ENCODE results near the gene ASTL.
"Not testable (repeated sequence)": the region's sequence is repeated elsewhere in the genome, so short reads cannot be mapped to it uniquely, and the experiment has no call there.

ASTL gene

GRCh38 chr2:96084858-96085518 is 53.3 kb downstream of the ASTL start:
- H3K36me3 Mint-ChIP-seq; H3K27ac Mint-ChIP-seq; H3K4me3 Mint-ChIP-seq; H3K9me3 Mint-ChIP-seq; DNase-seq (ENCODE audit: low spot score in 2 of 2); H3K4me1 Mint-ChIP-seq; ATAC-seq: not testable (repeated sequence)

DNA sequence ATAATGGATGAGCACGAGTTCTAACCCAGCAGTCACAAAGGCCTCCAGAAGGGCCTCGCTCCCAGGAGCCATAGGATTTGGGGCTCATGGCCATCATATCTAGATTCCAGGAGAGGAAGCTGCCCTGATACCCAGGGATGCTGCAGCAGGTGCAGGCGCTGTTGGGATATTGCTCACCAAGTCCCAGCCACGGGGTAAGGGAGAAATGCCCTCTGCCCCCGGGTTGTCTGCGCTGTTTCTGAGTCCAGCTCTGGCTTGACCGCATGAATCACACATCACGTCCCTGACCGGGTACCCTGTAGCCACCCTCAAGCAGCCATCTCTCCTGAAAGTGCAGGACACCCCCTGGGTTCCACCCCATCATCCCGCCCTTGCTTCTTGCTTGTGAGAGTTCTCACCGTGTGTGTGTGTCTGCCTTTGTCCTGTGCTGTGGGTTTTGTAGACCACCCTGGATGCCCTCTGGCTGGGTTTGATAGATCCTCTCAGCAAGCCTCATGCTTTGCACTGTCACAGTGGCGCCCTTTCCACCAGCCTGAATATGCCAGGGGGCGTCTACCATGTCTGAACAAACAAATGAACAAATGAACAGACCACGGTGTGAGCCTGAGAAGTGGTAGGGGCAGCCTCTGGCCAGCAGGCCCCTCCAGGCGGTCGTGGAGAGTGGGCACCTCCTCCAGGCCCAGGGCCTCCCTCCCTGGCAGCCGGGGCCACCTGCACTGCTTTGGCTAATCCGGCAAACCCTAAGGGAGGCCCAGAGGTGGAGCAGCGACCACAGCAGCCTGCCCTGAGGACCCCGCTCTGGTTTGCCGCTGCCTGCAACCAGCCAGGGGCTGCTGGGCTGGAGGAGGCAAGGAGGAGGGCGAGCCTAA is 54.1 kb downstream of the ASTL start:
- ATAC-seq (no peak), DNase-seq (ENCODE audit: low spot score in 2 of 2) (no peak)
- H3K27ac Mint-ChIP-seq, result no peak overlapping the region
- no peaks in the 10 kb centered on the region for H3K36me3 Mint-ChIP-seq
- no peaks in the 10 kb centered on the region for H3K9me3 Mint-ChIP-seq
- no peaks in the 10 kb centered on the region for H3K4me1 Mint-ChIP-seq
- no peak overlapping the region for H3K4me3 Mint-ChIP-seq

DNA sequence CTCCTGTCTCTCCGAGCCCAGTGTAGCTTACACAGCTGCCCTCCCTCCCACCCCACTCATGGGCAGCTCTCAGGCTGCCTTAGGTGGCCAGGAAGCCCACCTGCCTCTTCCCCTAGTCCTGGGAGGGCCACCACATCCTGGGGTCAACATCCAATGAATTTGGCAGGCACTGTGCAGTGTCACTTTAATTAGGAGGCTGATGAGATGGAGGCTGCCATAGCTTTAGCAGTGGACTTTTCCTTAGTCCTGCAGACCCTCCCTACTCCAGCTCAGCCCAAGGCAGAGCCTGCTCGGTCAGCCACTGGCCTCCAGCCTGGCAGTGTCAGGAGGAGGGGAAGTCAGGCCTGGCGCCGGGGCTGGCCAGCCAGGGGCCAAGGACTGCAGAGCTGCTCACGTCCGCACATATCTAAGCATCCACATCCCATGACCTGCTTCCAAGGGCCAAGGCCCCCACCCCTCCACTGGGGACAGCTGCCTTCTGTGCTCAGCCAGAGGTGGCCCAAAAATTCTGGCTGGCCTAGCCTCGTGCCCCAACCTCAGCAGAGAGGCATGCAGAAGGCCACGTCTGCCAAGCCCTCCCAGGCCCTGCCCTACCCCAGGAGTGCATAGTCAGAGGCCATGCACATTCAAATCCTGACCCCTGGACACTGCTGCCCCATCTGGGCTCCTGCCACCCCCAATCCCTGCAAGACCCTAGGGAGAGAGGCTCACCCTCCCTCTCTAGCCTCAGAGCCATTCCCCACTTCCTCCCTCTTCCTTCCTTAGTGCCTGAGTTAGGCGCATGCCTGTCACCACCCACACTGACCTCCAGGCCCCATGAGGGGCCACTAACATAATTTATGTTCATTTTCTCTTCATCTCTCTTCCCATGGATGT is 55.0 kb downstream of the ASTL start:
- Mint-ChIP-seq H3K4me1 (no peaks in the 10 kb centered on the region), H3K9me3 (no peaks in the 10 kb centered on the region), H3K36me3 (no peaks in the 10 kb centered on the region), H3K27ac (no peak overlapping the region), H3K4me3 (no peak overlapping the region)
- DNase-seq (ENCODE audit: low spot score in 2 of 2) (no peak), ATAC-seq (peak; percentile 11)

GRCh38 chr2:96082211-96083063 is 55.9 kb downstream of the ASTL start:
- ATAC-seq (no peak), DNase-seq (ENCODE audit: low spot score in 2 of 2) (no peak)
- H3K36me3 Mint-ChIP-seq, result no peaks in the 10 kb centered on the region
- H3K4me1 Mint-ChIP-seq, result no peaks in the 10 kb centered on the region
- no peak overlapping the region for H3K27ac Mint-ChIP-seq
- no peak overlapping the region for H3K4me3 Mint-ChIP-seq
- H3K9me3 Mint-ChIP-seq, result no peaks in the 10 kb centered on the region

DNA sequence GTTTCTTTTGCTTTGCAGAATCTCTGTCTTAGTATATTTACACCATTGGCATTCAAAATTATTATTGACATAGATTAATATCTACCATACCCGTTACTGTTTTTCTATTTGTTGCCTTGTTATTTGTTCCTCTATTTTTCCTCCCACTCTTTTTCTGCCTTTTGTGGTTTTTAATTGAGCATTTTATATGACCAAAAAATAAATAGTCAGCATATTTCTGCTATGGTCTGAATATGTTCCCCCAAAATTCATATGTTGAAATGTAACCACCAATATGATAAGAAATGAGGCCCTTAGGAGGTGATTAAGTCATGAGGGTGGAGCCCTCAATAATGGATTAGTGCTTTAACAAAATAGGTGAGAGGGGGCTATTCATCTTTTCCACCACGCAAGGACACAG is 57.3 kb downstream of the ASTL start:
- peaks cover 1% of the 10 kb centered on the region for H3K9me3 Mint-ChIP-seq
- no peak overlapping the region for H3K27ac Mint-ChIP-seq
- no peaks in the 10 kb centered on the region for H3K36me3 Mint-ChIP-seq
- H3K4me1 Mint-ChIP-seq, result no peaks in the 10 kb centered on the region
- no peak for DNase-seq (ENCODE audit: low spot score in 2 of 2)
- no peak overlapping the region for H3K4me3 Mint-ChIP-seq
- no peak for ATAC-seq

DNA sequence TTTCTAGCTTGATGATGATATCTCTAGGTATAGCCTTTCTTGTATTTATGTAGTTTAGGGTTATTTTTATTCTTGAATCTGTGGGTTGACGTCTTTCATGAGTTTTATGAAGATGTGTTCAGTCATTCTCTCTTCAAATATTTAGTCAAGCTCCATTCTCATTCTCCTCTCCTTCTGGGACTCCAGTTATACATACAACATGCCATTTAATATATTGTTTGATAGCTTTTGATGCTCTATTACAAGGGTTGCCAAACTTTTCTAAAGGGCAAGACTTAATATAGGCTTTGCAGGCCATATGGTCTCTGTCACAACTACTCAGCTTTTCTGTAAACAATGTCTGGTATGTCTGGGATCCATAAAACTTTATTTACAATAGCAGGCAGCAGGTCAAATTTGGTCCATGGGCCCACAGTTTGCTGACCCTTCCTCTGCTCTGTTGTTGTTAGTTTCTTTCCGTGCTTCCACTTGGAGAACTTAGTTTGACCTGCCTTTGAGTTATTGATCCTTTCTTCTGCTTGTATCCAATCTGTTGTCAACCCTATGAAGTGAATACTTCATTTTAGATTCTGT is 63.0 kb downstream of the ASTL start:
- ATAC-seq (no peak), DNase-seq (ENCODE audit: low spot score in 2 of 2) (no peak)
- no peak overlapping the region for H3K27ac Mint-ChIP-seq
- no peaks in the 10 kb centered on the region for H3K4me1 Mint-ChIP-seq
- H3K9me3 Mint-ChIP-seq, result peaks cover 10% of the 10 kb centered on the region
- no peak overlapping the region for H3K4me3 Mint-ChIP-seq
- no peaks in the 10 kb centered on the region for H3K36me3 Mint-ChIP-seq

DNA sequence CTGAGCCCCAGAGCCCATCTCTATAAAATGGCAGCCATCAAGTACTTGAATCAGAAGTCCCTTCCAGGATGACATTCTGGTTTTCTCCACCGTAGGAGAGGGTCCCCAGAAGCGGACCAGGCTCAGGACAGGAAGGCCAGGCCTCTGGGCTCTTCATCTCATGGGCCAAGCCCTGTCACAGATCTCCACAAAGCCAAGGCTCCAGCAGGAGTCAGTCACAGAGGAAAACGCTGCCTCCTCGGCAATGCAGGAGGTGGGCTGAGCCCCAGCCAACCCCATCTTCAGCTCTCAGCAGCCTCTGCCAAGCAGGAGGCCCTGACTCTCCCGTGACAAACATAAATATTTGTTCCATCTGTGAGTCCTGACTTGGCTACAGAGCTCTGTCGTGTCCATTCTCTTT is 64.1 kb downstream of the ASTL start:
- Mint-ChIP-seq H3K4me1 (no peaks in the 10 kb centered on the region), H3K36me3 (no peaks in the 10 kb centered on the region), H3K4me3 (no peak overlapping the region), H3K9me3 (peaks cover 10% of the 10 kb centered on the region), H3K27ac (no peak overlapping the region)
- DNase-seq (ENCODE audit: low spot score in 2 of 2), result no peak
- ATAC-seq, result no peak

DNA sequence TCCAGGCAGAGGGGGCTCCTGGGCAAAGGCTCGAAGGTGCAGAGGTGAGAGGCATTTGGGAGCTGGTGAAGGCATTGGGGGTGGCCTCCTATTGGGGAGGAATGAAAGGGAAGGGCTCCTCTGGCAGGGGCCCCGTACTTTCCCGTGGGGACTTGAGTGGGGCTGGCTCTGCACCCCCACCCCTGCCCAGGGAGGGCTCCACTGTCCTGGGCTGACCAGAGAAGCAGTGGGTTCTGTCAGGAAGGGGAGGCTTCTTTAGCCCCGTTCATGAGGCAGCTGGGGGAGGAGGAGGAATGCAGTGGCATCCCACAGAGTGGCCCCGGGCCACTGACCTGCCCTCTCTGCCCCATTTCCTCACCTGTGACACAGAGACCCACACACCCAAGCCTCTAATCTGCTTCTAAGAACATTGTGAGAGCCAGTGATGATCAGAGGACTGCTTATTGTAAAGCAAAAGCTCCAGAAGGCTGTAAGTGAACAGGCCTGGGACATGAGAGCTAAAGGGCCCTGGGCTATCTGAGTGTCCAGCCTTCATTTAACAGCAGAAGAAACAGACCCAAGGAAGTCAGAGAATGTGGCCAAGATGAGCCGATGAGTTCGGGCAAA is 65.0 kb downstream of the ASTL start:
- no peaks in the 10 kb centered on the region for H3K36me3 Mint-ChIP-seq
- ATAC-seq, result no peak
- no peaks in the 10 kb centered on the region for H3K4me1 Mint-ChIP-seq
- H3K27ac Mint-ChIP-seq, result peak overlapping the region; percentile 43
- H3K9me3 Mint-ChIP-seq, result peaks cover 10% of the 10 kb centered on the region
- no peak for DNase-seq (ENCODE audit: low spot score in 2 of 2)
- no peak overlapping the region for H3K4me3 Mint-ChIP-seq

All from stimulated activated effector memory CD8-positive, alpha-beta T cell treated with anti-CD3 and anti-CD28 coated beads, Interleukin-12 subunit alpha, Interleukin-12 subunit beta, amount 100 ng/mL, for 72 hours (primary cell).